GM18951 (cell line): ENCODE results near the gene MMP19.
"Not testable (repeated sequence)": the region's sequence is repeated elsewhere in the genome, so short reads cannot be mapped to it uniquely, and the experiment has no call there.

Experiments
- POLR2A ChIP-seq: IDR thresholded peaks from 4 replicates; pipeline ENCODE4 v1.6.1; 2011; ENCODE audit warnings: mild to moderate bottlenecking; ENCODE audit not compliant: insufficient read length, insufficient read depth; ENCODE audit errors: extremely low read depth
- in situ Hi-C: fragments of 300-500 bp; cut with MboI; formaldehyde crosslinking; loops from one replicate; pipeline ENCODE4 v1.12.0; 2022; ENCODE audit warnings: low sequenced_read_pairs, mixed read lengths, inconsistent platforms; ENCODE audit not compliant: unreplicated experiment

Gene MMP19

GRCh38 chr12:55850893-55851292, 8.2 kb upstream of the MMP19 start:
- no peak for TF ChIP-seq POLR2A
- in situ Hi-C loops: no loop called here

GRCh38 chr12:55850401-55850800, 7.7 kb upstream of the MMP19 start:
- in situ Hi-C loops: no loop called here
- TF ChIP-seq POLR2A: no peak

GRCh38 chr12:55849616-55850343, 7.0 kb upstream of the MMP19 start:
- in situ Hi-C loops: no loop called here
- no peak for TF ChIP-seq POLR2A

- in situ Hi-C loops: no loop called here
These were observed 5.0 kb upstream of the MMP19 start for GRCh38 chr12:55847603-55848291.

GRCh38 chr12:55847033-55847432, 4.3 kb upstream of the MMP19 start:
- in situ Hi-C loops: no loop called here
- no peak for TF ChIP-seq POLR2A

More at GRCh38 chr12:55847603-55848291, 5.0 kb upstream of the MMP19 start:
- TF ChIP-seq POLR2A: no peak

- no peak for TF ChIP-seq POLR2A
- in situ Hi-C loops: no loop called here
These were observed 3.2 kb upstream of the MMP19 start for GRCh38 chr12:55845785-55846496.

GRCh38 chr12:55845361-55845760, 2.6 kb upstream of the MMP19 start:
- in situ Hi-C loops: no loop called here
- TF ChIP-seq POLR2A: no peak

GRCh38 chr12:55844961-55845360, 2.2 kb upstream of the MMP19 start:
- TF ChIP-seq POLR2A: no peak
- in situ Hi-C loops: no loop called here

GRCh38 chr12:55843431-55843830, 695 bp upstream of the MMP19 start:
- TF ChIP-seq POLR2A: no peak
- in situ Hi-C loops: no loop called here

GRCh38 chr12:55840581-55841351, 2.0 kb downstream of the MMP19 start:
- in situ Hi-C loops: no loop called here
- no peak for TF ChIP-seq POLR2A

GRCh38 chr12:55839345-55840140, 3.2 kb downstream of the MMP19 start:
- in situ Hi-C loops: no loop called here
- TF ChIP-seq POLR2A: no peak

GRCh38 chr12:55838361-55838760, 4.4 kb downstream of the MMP19 start:
- no peak for TF ChIP-seq POLR2A
- in situ Hi-C loops: no loop called here

GRCh38 chr12:55834400-55834799, 8.3 kb downstream of the MMP19 start:
- in situ Hi-C loops: not testable (repeated sequence)

GRCh38 chr12:55833056-55833455, 9.7 kb downstream of the MMP19 start:
- in situ Hi-C loops: no loop called here
- TF ChIP-seq POLR2A: no peak
